ENCODE results near the gene LMF1.

The LMF1 gene

DNA sequence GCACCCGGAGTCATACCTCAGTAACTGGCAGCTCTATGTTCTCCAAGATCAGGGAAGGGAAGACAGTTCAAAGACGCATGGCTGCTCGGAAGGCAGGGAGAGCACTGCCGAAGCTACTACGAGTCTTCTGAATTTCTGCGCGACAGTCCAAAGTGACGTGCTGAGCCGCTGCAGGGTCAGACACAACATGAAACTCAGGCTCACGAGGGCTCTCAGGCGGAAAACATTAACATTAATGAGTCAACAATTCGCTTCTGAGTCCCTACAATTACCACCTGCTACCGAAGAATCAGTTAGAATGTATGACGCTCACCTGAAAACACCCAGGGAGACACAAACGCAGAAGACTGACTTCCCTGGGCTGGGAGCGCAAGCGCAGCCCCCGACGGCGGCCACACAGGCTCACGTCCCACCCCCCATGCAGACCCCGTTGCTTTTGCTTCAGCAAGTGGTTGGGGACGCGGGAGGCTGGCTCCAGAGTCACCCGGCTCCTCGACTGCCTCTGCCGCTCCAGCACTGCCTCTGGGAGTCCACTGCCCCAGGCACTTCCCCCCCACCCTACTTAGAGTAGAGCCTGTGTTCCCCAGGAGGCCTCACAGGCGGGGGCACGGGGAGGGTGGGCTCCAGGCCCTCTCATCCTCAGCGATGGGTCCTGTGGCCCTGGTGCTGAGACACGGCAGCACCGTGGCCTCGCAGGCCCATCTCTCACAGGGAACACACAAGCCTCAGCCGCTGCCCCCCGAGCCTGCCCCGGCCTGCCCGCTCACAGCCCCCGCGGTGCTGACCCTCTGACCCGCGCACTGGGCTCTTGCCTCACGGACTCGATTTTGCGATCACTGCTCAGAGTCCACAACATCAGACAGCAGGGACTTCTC, 38.9 kb downstream of the LMF1 start:
- no peaks in the 10 kb centered on the region for H3K36me3 Mint-ChIP-seq (ENCODE audit: low read depth)
- H3K4me1 Mint-ChIP-seq (ENCODE audit: low read depth) = no peaks in the 10 kb centered on the region
- H3K9me3 Mint-ChIP-seq = no peaks in the 10 kb centered on the region
- H3K27me3 Mint-ChIP-seq (ENCODE audit: low read depth) = no peaks in the 10 kb centered on the region
- H3K4me3 Mint-ChIP-seq = no peak overlapping the region
- no peak overlapping the region for H3K27ac Mint-ChIP-seq

DNA sequence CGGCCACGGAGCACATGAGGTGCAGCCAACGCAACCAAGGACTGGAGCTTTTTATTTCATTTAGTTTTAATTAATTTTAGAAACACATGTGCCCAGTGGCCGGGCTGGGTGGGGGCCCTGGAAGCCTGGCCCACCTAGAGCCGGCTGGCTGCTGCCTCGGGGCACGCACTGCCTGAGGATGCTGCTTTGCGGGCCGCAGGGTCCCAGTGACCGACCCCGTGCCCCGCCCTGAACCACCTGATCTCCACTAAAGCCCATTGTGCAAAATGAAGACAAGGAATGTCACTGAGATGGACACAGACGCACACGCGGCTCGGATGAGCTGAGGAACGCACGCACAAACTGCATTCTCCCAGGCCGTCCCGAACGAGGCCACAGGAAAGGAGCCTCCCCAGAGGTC, 39.6 kb downstream of the LMF1 start:
- Mint-ChIP-seq H3K36me3 (ENCODE audit: low read depth) (peaks cover 2% of the 10 kb centered on the region), H3K4me3 (no peak overlapping the region), H3K9me3 (peaks cover 2% of the 10 kb centered on the region), H3K27me3 (ENCODE audit: low read depth) (no peaks in the 10 kb centered on the region), H3K27ac (no peak overlapping the region), H3K4me1 (ENCODE audit: low read depth) (no peaks in the 10 kb centered on the region)

DNA sequence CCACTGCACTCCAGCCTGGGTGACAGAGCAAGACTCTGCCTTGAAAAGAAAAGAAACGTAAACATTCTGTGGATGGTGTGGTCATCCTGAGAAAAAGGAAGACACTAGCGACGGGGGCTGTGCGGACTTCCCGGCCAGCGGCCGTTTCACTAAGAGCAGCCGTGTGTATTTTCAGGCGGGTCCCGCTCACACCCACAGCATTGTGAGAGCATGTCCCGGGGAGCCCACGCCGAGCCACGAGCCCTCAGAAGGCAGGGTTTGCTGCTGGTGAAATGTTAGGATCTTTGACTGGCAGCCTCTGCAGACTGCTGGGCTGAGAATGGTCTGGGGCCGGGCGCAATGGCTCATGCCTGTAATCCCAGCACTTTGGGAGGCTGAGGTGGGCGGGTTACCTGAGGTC, 40.3 kb downstream of the LMF1 start:
- Mint-ChIP-seq H3K9me3 (peaks cover 6% of the 10 kb centered on the region), H3K4me1 (ENCODE audit: low read depth) (no peaks in the 10 kb centered on the region), H3K4me3 (no peak overlapping the region), H3K27me3 (ENCODE audit: low read depth) (no peaks in the 10 kb centered on the region), H3K27ac (no peak overlapping the region), H3K36me3 (ENCODE audit: low read depth) (peaks cover 4% of the 10 kb centered on the region)

DNA sequence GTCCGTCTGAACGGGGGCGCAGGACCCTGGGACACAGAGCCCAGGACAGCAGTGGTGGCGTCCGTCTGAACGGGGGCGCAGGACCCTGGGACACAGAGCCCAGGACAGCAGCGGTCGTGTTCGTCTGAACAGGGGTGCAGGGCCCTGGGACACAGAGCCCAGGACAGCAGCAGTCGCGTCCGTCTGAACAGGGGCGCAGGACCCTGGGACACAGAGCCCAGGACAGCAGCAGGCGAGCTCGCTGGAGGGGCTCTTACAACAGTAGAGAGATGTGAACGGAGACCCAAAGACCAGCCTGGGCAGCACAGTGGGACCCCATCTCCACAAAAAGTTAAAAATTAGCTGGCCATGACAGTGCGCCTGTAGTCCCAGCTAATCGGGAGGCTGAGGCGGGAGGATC, 40.7 kb downstream of the LMF1 start:
- Mint-ChIP-seq H3K27me3 (ENCODE audit: low read depth) (no peaks in the 10 kb centered on the region), H3K4me1 (ENCODE audit: low read depth) (no peaks in the 10 kb centered on the region), H3K9me3 (peaks cover 6% of the 10 kb centered on the region), H3K36me3 (ENCODE audit: low read depth) (peaks cover 4% of the 10 kb centered on the region), H3K27ac (no peak overlapping the region), H3K4me3 (no peak overlapping the region)

DNA sequence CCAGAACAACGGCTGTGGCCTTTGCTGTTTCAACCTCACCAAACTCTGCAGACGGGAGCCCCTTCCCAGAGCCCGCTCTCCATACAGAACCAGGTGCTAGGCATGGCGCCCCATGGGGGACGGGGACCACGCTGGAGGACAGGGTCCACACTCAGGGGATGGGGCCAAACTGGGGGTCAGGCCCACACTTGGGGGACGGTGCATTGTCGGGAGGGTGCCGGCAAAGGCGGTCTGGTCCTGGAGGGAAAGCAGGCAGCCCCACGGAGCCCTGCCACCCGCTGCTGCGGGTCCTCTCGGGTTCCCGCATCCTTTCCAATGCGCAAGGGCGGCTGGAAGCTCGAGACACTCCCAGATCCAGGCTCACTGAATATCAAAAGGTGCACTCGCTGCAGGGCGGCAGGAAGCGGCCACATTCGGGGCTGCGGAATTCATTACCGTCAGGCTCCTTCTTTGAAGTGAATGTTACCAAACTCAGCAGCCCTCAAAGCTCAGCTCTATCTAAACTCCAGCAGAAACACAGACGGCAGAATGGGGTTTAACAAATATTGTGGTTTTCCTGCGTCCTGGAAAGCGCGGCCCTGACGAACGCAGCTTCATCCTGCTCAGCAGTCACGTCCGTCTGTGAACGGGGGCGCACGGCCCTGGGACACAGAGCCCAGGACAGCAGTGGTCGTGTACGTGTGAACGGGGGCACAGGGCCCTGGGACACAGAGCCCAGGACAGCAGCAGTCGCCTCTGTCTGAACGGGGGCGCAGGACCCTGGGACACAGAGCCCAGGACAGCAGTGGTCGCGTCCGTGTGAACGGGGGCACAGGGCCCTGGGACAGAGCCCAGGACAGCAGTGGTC, 41.3 kb downstream of the LMF1 start:
- Mint-ChIP-seq H3K4me1 (ENCODE audit: low read depth) (no peaks in the 10 kb centered on the region), H3K27ac (no peak overlapping the region), H3K9me3 (peaks cover 6% of the 10 kb centered on the region), H3K27me3 (ENCODE audit: low read depth) (no peaks in the 10 kb centered on the region), H3K36me3 (ENCODE audit: low read depth) (peaks cover 4% of the 10 kb centered on the region), H3K4me3 (no peak overlapping the region)

DNA sequence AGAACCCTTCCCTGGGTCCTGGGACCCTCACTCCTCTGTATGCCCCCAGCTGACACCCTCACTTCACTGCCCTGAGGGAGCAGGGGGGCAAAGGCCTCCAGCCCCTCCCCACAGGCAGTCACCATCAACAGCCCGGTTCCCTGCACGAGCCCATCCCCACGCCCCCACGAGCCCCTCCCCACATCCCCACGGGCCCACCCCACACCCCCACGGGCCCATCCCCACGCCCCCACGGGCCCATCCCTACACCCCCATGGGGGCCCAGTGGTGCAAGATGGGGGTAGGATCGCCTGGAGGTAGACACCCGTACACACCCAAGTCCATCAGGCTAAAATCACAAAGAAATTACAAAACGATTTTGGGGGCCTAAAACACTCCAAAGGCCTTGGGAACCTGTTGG, 42.3 kb downstream of the LMF1 start:
- Mint-ChIP-seq H3K36me3 (ENCODE audit: low read depth) (peaks cover 5% of the 10 kb centered on the region), H3K4me3 (no peak overlapping the region), H3K27ac (no peak overlapping the region), H3K27me3 (ENCODE audit: low read depth) (no peaks in the 10 kb centered on the region), H3K9me3 (peaks cover 11% of the 10 kb centered on the region), H3K4me1 (ENCODE audit: low read depth) (no peaks in the 10 kb centered on the region)

DNA sequence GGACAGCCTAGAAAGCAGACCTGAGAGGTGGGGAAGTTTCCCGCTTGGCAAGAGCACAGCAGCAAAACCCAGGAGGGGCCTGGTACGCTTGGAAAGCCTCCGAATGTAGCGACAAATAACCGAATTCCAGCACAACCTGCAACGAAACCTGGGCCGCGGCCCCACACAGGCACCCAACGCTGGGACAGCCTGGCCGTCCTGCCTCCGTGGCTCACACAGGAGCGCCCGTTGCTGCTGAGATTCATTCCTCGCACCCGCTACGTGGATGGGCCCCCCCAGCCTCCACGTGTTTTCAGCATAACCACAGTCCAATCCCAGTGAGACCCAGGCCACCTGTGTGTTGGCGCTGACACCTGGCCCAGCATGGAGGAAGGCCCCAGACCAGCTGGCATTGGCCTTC, 42.9 kb downstream of the LMF1 start:
- no peak overlapping the region for H3K27ac Mint-ChIP-seq
- H3K36me3 Mint-ChIP-seq (ENCODE audit: low read depth) = peaks cover 5% of the 10 kb centered on the region
- no peak overlapping the region for H3K4me3 Mint-ChIP-seq
- peaks cover 11% of the 10 kb centered on the region for H3K9me3 Mint-ChIP-seq
- no peaks in the 10 kb centered on the region for H3K27me3 Mint-ChIP-seq (ENCODE audit: low read depth)
- H3K4me1 Mint-ChIP-seq (ENCODE audit: low read depth) = no peaks in the 10 kb centered on the region

DNA sequence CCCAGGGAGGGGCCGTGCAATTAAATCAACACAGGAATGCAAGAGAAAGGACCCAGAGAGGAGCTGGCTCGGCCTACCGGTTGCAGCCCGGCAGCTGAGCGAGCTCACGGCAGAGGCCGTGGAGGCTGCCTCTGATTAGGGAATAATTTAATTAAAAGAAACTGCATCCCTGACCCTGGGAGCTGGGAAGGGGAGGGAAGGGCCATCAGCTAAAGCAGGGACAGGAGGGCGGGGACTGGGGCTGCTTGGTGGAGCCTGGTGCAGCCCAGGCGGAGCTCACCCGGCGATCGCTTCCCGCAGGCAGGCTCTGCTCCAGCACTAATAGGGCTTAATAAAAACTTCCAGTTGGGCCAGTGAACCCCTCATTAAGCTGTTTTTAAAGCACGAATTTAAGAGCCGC, 43.4 kb downstream of the LMF1 start:
- Mint-ChIP-seq H3K9me3 (peaks cover 12% of the 10 kb centered on the region), H3K27ac (no peak overlapping the region), H3K4me1 (ENCODE audit: low read depth) (no peaks in the 10 kb centered on the region)

DNA sequence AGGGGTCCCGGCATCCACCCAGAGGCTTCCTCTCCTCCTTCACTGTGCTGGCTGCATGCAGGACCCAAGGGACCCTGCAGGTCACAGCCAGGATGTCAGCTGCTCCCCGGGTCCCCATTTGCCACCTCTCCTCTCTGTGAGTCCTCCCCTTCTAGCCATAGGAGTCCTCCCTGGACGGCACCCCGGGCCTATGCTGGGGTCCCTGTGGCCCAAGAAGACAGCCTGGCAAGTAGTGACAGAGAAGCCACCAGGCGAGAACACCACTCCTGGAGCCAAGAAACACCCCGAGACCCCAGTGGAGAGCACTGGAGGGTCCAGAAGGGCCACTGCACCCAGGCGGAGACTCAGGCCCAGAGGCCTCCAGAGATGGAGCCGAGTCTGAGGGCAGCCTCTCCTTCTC, 44.1 kb downstream of the LMF1 start:
- H3K4me1 Mint-ChIP-seq (ENCODE audit: low read depth) = no peaks in the 10 kb centered on the region
- H3K4me3 Mint-ChIP-seq = no peak overlapping the region
- H3K36me3 Mint-ChIP-seq (ENCODE audit: low read depth) = peaks cover 6% of the 10 kb centered on the region
- H3K9me3 Mint-ChIP-seq = peaks cover 15% of the 10 kb centered on the region
- no peak overlapping the region for H3K27ac Mint-ChIP-seq
- H3K27me3 Mint-ChIP-seq (ENCODE audit: low read depth) = no peaks in the 10 kb centered on the region

More for the DNA sequence above, 43.4 kb downstream of the LMF1 start:
- Mint-ChIP-seq H3K4me3 (no peak overlapping the region), H3K36me3 (ENCODE audit: low read depth) (peaks cover 5% of the 10 kb centered on the region), H3K27me3 (ENCODE audit: low read depth) (no peaks in the 10 kb centered on the region)

DNA sequence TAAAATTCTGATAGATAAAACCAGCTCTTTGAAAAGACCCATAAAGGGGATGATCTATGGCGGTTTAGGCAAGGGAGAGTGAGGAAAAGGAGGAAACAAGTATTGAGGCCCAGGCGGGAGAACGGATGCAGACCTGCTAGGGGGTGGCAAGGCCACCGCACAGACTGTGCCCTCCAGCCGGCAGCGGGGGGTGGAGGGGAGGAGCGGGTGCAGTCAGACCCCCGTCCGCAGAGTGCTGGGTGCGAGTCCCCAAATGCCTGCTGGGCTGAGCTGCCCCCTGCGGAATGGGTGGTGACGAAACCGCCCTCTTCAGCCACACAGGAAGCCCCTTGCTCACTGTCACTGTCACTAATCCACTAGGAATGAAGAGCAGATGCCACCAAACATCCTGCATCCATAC, 46.0 kb downstream of the LMF1 start:
- Mint-ChIP-seq H3K36me3 (ENCODE audit: low read depth) (peaks cover 6% of the 10 kb centered on the region), H3K27ac (no peak overlapping the region), H3K4me3 (no peak overlapping the region), H3K4me1 (ENCODE audit: low read depth) (no peaks in the 10 kb centered on the region), H3K9me3 (peaks cover 15% of the 10 kb centered on the region), H3K27me3 (ENCODE audit: low read depth) (no peaks in the 10 kb centered on the region)

DNA sequence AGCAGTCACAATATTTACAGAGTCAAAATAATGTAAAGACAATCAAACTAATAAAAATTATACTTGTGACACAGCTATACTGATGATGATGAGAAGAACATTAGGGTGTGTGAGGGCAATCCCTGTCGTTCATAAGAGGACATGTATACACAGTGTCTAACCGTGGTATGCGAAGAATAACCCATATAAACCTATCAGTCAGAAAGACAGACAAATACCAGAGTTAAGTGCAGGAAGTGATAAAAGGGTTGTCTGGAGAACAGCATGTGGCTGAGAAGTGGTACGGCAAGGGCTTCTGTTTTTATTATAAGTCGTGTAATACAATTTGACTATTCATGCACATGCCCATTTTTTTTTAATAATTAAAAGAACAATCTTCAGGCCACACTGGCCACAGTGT, 46.7 kb downstream of the LMF1 start:
- Mint-ChIP-seq H3K36me3 (ENCODE audit: low read depth) (peaks cover 6% of the 10 kb centered on the region), H3K27ac (no peak overlapping the region), H3K4me3 (no peak overlapping the region), H3K4me1 (ENCODE audit: low read depth) (no peaks in the 10 kb centered on the region), H3K27me3 (ENCODE audit: low read depth) (no peaks in the 10 kb centered on the region), H3K9me3 (peaks cover 15% of the 10 kb centered on the region)

DNA sequence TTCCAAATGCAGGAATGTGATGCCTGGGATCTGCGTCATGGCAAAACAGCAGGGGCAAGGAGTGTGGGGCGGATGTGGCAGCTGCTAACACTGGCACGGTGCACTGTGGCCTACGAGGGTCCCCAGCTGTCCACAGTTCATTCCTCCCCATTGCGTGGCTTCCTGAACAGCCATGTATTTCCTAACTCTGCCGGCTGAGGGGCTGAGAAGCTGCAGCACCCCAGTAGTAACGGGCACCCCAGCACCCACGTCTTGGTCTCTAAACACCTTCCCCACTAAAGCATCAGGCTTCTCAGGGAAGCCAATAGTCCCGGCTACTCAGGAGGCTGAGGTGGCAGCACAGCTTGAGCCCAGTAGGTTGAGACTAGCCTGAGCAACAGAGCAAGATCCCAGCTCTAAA, 47.6 kb downstream of the LMF1 start:
- Mint-ChIP-seq H3K36me3 (ENCODE audit: low read depth) (peaks cover 6% of the 10 kb centered on the region), H3K27me3 (ENCODE audit: low read depth) (no peaks in the 10 kb centered on the region), H3K9me3 (peaks cover 15% of the 10 kb centered on the region), H3K27ac (no peak overlapping the region), H3K4me1 (ENCODE audit: low read depth) (no peaks in the 10 kb centered on the region), H3K4me3 (no peak overlapping the region)

DNA sequence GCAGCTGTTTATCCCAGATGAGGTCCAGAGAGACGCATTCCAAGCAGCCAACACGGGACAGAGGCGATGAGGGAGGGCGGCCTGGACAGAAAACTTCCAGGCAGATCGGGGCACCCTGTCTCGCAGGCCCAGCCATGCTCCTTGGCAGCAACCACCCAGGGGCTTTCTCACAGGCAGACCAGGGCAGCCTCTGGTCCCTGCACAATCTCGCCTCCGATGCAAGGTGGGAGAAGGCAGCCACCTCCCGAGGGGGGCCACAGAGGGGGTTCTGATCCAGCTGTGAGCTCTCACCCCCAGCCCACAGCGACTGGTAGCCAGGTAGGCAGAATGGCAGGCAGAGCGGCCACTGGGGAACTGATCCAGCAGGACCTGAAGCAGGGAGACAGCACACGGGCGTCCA, 48.7 kb downstream of the LMF1 start:
- H3K27ac Mint-ChIP-seq = no peak overlapping the region
- H3K27me3 Mint-ChIP-seq (ENCODE audit: low read depth) = no peaks in the 10 kb centered on the region
- no peak overlapping the region for H3K4me3 Mint-ChIP-seq
- H3K9me3 Mint-ChIP-seq = peaks cover 15% of the 10 kb centered on the region
- peaks cover 6% of the 10 kb centered on the region for H3K36me3 Mint-ChIP-seq (ENCODE audit: low read depth)
- no peaks in the 10 kb centered on the region for H3K4me1 Mint-ChIP-seq (ENCODE audit: low read depth)

DNA sequence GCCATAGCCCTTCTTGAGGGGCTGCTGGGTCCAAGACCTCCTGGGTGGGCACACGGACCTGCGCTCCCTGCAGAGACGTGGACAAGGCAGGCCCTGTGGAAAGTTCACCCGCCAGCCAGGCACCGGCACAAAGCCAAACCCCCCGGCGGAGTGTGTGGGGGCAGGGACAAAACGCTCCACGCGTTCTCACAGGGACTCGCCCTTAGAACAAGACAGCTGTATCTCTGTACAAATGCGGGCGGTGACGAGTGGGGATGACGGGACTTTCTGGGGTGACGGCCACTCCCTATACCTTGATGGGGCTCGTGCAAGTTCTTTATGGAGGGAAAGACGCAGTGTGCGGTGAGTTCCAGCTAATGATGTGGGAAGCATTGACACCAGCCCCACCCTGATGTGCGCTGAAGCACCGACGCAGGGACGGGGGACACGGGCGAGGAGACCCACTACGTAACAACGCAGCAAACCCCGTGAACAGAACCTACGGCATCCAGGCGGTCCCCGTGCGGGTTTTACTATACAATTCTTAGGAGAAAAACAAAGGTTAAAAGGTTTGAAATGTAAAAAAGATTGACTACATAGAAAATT, 49.4 kb downstream of the LMF1 start:
- no peak overlapping the region for H3K27ac Mint-ChIP-seq
- peaks cover 6% of the 10 kb centered on the region for H3K36me3 Mint-ChIP-seq (ENCODE audit: low read depth)
- H3K9me3 Mint-ChIP-seq = peaks cover 15% of the 10 kb centered on the region
- H3K4me3 Mint-ChIP-seq = no peak overlapping the region
- H3K4me1 Mint-ChIP-seq (ENCODE audit: low read depth) = no peaks in the 10 kb centered on the region
- H3K27me3 Mint-ChIP-seq (ENCODE audit: low read depth) = no peaks in the 10 kb centered on the region

DNA sequence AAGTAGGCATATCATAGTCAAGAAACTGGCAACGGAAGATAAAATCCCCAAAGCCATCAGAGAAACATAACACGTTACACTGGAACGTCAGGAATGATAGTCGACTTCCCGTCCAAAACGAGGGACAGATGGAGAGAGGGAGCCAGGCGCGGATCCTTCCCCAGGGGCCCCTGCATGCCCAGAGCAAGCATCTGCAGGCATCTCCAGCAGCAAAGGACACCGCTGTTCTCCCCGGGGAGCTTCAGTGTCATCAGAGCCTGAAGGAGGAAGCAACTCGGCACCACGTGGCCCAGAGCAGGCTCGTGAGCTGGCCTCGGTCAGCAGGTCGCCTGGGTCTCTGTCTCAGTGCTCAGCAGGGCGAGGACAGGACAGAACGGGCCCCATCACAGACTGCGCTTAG, 50.1 kb downstream of the LMF1 start:
- Mint-ChIP-seq H3K4me3 (no peak overlapping the region), H3K4me1 (ENCODE audit: low read depth) (no peaks in the 10 kb centered on the region), H3K36me3 (ENCODE audit: low read depth) (peaks cover 3% of the 10 kb centered on the region), H3K27me3 (ENCODE audit: low read depth) (no peaks in the 10 kb centered on the region), H3K9me3 (peaks cover 9% of the 10 kb centered on the region), H3K27ac (no peak overlapping the region)
